ENCODE data around the gene ANO10. TPM values are rescaled to one million over a fixed set of nuclear protein-coding genes. Genes with fewer than 3 reads are reported as not detected.

ANO10 gene
- total and polyA plus RNA-seq, 2 of the 8 experiments (the other 6 are each of a cell fraction or from before 2014, with no cell fraction given), result 38.0 to 53.2 TPM

- H3K79me2 ChIP-seq (ENCODE audit: control insufficient read depth in 1 of 2, insufficient read depth in 2 of 2, low read length in 2 of 2), result no peaks in the 10 kb centered on the region
- ChIA-PET POLR2A (ENCODE audit: partially characterized antibody) (interaction anchor here (1.0 to 1.1 kb wide), 2 partner anchors 9 to 14 kb away, joined by 3 to 4 read pairs; no protein-coding TSS in a partner anchor), CTCF (ENCODE audit: partially characterized antibody) (no interaction called here)
- H2BK15ac ChIP-seq (ENCODE audit: low read length), result no peak overlapping the region
- no peak overlapping the region for H2BK120ac ChIP-seq (replicated peaks; ENCODE audit: low read depth, low read length)
- peak; percentile 94 for FAIRE-seq
- no peaks in the 10 kb centered on the region for H3K36me3 ChIP-seq (ENCODE audit: control insufficient read depth in 2 of 4, insufficient read depth in 4 of 4, low read length in 3 of 4)
- no peak overlapping the region for H3K4ac ChIP-seq (replicated peaks; ENCODE audit: insufficient read length, low read depth, low read length)
- H3K9ac ChIP-seq (replicated peaks in 1 of 4; ENCODE audit: extremely low read depth in 1 of 4, low read depth in 3 of 4, low read length in 3 of 4), result no peak overlapping the region
- no peak overlapping the region for H2AFZ ChIP-seq (ENCODE audit: low read length)
- H4K91ac ChIP-seq (replicated peaks; ENCODE audit: insufficient read length, low read length), result no peak overlapping the region
- H4K8ac ChIP-seq (ENCODE audit: extremely low read depth, insufficient read depth, low read length), result no peak overlapping the region
- no peak overlapping the region for H2AK5ac ChIP-seq (ENCODE audit: low read depth, low read length)
- H3K4me2 ChIP-seq (ENCODE audit: insufficient read depth in 1 of 2, low read depth in 2 of 2, low read length in 2 of 2), result peak overlapping the region; percentile 17 to 33; a peak in 2 of 4 replicates
- no peak overlapping the region for H2BK12ac ChIP-seq (ENCODE audit: low read depth, low read length)
- no peak overlapping the region for H4K5ac ChIP-seq (ENCODE audit: insufficient read length, low read depth, low read length)
- no peak overlapping the region for H2BK20ac ChIP-seq (ENCODE audit: low read length)
- H3K79me1 ChIP-seq (ENCODE audit: low read depth, low read length), result no peaks in the 10 kb centered on the region; the same call in 1 of the 2 replicates
- H3K27me3 ChIP-seq (replicated peaks in 1 of 4; ENCODE audit: control insufficient read depth in 3 of 4, extremely low read depth in 1 of 4, insufficient read depth in 3 of 4, low read length in 3 of 4), result peaks cover 4 to 21% (median 19%) of the 10 kb centered on the region in 4 experiments; a peak in 6 of 7 replicates
- peaks cover 2 to 17% (median 9%) of the 10 kb centered on the region in 4 experiments; a peak in 5 of 7 replicates for H3K4me1 ChIP-seq (replicated peaks in 1 of 4; ENCODE audit: control insufficient read depth in 3 of 4, insufficient read depth in 4 of 4, low read length in 3 of 4)
- H3K56ac ChIP-seq (replicated peaks; ENCODE audit: insufficient read length, low read depth, low read length), result no peak overlapping the region
- H3K27ac ChIP-seq (ENCODE audit: low read depth, low read length), result no peak overlapping the region
- no peak overlapping the region for H3K18ac ChIP-seq (ENCODE audit: extremely low read depth, low read length)
- H3K23ac ChIP-seq (ENCODE audit: insufficient read length), result no peak overlapping the region
- no peak overlapping the region for H3K14ac ChIP-seq (ENCODE audit: insufficient read length)
- H3K23me2 ChIP-seq (ENCODE audit: low read depth, low read length), result no peaks in the 10 kb centered on the region
- peaks cover 0 to 4% of the 10 kb centered on the region in 2 experiments for H4K20me1 ChIP-seq (replicated peaks in 1 of 2; ENCODE audit: control insufficient read depth in 1 of 2, insufficient read depth in 2 of 2, low read length in 2 of 2)
- no peak overlapping the region for H2BK5ac ChIP-seq (ENCODE audit: low read depth, low read length)
- peak in 1 of 2 experiments; percentile 23 for DNase-seq (ENCODE audit: low read depth in 1 of 2, low spot score in 2 of 2)
- H3K4me3 ChIP-seq (ENCODE audit: extremely low read depth in 1 of 4, insufficient read depth in 2 of 4, low read depth in 3 of 4, low read length in 4 of 4), result peak overlapping the region in 1 of 4 experiments; percentile 18; a peak in 1 of 8 replicates
- H3K9me3 ChIP-seq (ENCODE audit: insufficient read depth in 2 of 2, low read depth in 1 of 2, low read length in 1 of 2), result peaks cover 0 to 11% of the 10 kb centered on the region in 2 experiments; a peak in 2 of 4 replicates
- no peak for TF ChIP-seq JUN (IDR thresholded peaks at IDR 0.05; ENCODE audit: low read depth, low read length)
- no peak for TF ChIP-seq BACH1 (IDR thresholded peaks at IDR 0.05; ENCODE audit: low read length)
- no peak for TF ChIP-seq RNF2 (IDR thresholded peaks at IDR 0.05; ENCODE audit: borderline replicate concordance, low read depth, low read length, missing control alignments, poor library complexity, severe bottlenecking)
- TF ChIP-seq TAF1 (IDR thresholded peaks at IDR 0.05; ENCODE audit: low read depth, low read length), result no peak
- TF ChIP-seq EZH2 (IDR thresholded peaks at IDR 0.05; ENCODE audit: low read depth, low read length, severe bottlenecking), result no peak
- TF ChIP-seq TCF12 (IDR thresholded peaks at IDR 0.05; ENCODE audit: low read depth, low read length), result peak; percentile 57; the same call in 1 of the 2 replicates
- no peak for TF ChIP-seq CTBP2 (IDR thresholded peaks at IDR 0.05; ENCODE audit: borderline replicate concordance, insufficient read depth, insufficient read length, low read length)
- no peak for TF ChIP-seq E2F6 (IDR thresholded peaks at IDR 0.05)
- TF ChIP-seq RBBP5 (IDR thresholded peaks at IDR 0.05; ENCODE audit: borderline replicate concordance, low read depth, low read length), result no peak
- no peak for TF ChIP-seq HDAC2 (IDR thresholded peaks at IDR 0.05; ENCODE audit: borderline replicate concordance in 1 of 2, low read depth in 2 of 2, low read length in 2 of 2)
- TF ChIP-seq ATF2 (IDR thresholded peaks at IDR 0.05; ENCODE audit: low read length), result no peak
These were observed 140.4 kb downstream of the ANO10 start for GRCh38 chr3:43481375-43481774.

Data from H1 (cell line).